H1 (cell line): Measurements from ENCODE around the gene ANKFY1. TPM values are rescaled to one million over a fixed set of nuclear protein-coding genes. Genes with fewer than 3 reads are reported as not detected.
A peak's percentile ranks its signal among the peaks of the same experiment; 100 is the strongest.

Experiments
- CTCF ChIA-PET: fragments of 300-600 bp; sonication (Branson Sonifier 250); formaldehyde crosslinking; loops from one replicate; lab custom pipeline; 2021; ENCODE audit not compliant: partially characterized antibody; lab: Charles Lee
- POLR2A ChIA-PET: fragments of 300-600 bp; sonication (Branson Sonifier 250); formaldehyde crosslinking; loops from one replicate; lab custom pipeline; 2021; ENCODE audit warnings: inconsistent platforms; ENCODE audit not compliant: partially characterized antibody; lab: Charles Lee
- DNase-seq, 2 experiments: peaks; one replicate each; pipeline versions ENCODE4 v3.0.0 to v3.0.0-alpha.2; 2010 to 2022; ENCODE audit warnings: low spot score in 2 of 2, low read depth in 1 of 2, mixed read lengths in 1 of 2
- FAIRE-seq: peaks from 2 replicates; lab custom pipeline; 2011; peaks lifted over from hg19 to GRCh38; lab: Jason Lieb, UNC
- H2AFZ ChIP-seq: 2 replicates; pipeline ENCODE4 v1.8.1; 2012; ENCODE audit warnings: low read length, inconsistent platforms
- H2AK5ac ChIP-seq: 2 replicates; pipeline ENCODE4 v1.6.1; 2013; ENCODE audit warnings: low read depth, low read length
- H2BK120ac ChIP-seq: replicated peaks from 2 replicates; pipeline ENCODE3; 2013; ENCODE audit warnings: low read depth, low read length, inconsistent platforms
- H2BK12ac ChIP-seq: 2 replicates; pipeline ENCODE4 v1.6.1; 2013; ENCODE audit warnings: low read depth, low read length
- H2BK15ac ChIP-seq: 2 replicates; pipeline ENCODE4 v1.6.1; 2013; ENCODE audit warnings: low read length
- H2BK20ac ChIP-seq: 2 replicates; pipeline ENCODE4 v1.6.1; 2013; ENCODE audit warnings: low read length
- H2BK5ac ChIP-seq: 2 replicates; pipeline ENCODE4 v1.6.1; 2013; ENCODE audit warnings: low read depth, low read length
- H3K14ac ChIP-seq: 2 replicates; pipeline ENCODE4 v1.6.1; 2013; ENCODE audit warnings: inconsistent platforms; ENCODE audit not compliant: insufficient read length
- H3K18ac ChIP-seq: 2 replicates; pipeline ENCODE4 v1.6.1; 2013; ENCODE audit warnings: low read length; ENCODE audit errors: extremely low read depth
- H3K23ac ChIP-seq: 2 replicates; pipeline ENCODE4 v1.6.1; 2013; ENCODE audit warnings: inconsistent platforms; ENCODE audit not compliant: insufficient read length
- H3K23me2 ChIP-seq: 2 replicates; pipeline ENCODE4 v1.6.1; 2013; ENCODE audit warnings: low read depth, low read length
- H3K27ac ChIP-seq: 2 replicates; pipeline ENCODE4 v1.6.1; 2011; ENCODE audit warnings: low read depth, low read length, inconsistent platforms
- H3K27me3 ChIP-seq, 4 experiments: replicated peaks in 1 of 4; 1 replicate in 1 of 4; 2 replicates in 3 of 4; pipeline versions ENCODE4 v1.6.1 to v1.8.1; 2011 to 2013; ENCODE audit warnings: low read length in 3 of 4, mild to moderate bottlenecking in 3 of 4, inconsistent platforms in 2 of 4, mixed read lengths in 2 of 4, moderate library complexity in 1 of 4; ENCODE audit not compliant: control insufficient read depth in 3 of 4, insufficient read depth in 3 of 4; ENCODE audit errors: extremely low read depth in 1 of 4
- H3K36me3 ChIP-seq, 4 experiments: 2 replicates each; pipeline versions ENCODE4 v1.6.1 to v1.8.1; 2011 to 2013; ENCODE audit warnings: mild to moderate bottlenecking in 4 of 4, low read length in 3 of 4, moderate library complexity in 2 of 4, control low read depth in 1 of 4, inconsistent platforms in 1 of 4; ENCODE audit not compliant: insufficient read depth in 4 of 4, control insufficient read depth in 2 of 4
- H3K4ac ChIP-seq: replicated peaks from 2 replicates; pipeline ENCODE3; 2013; ENCODE audit warnings: low read length, low read depth, mixed read lengths, inconsistent platforms; ENCODE audit not compliant: insufficient read length
- H3K4me1 ChIP-seq, 4 experiments: replicated peaks in 1 of 4; 1 replicate in 1 of 4; 2 replicates in 3 of 4; pipeline versions ENCODE4 v1.6.1 to v1.8.1; 2011 to 2013; ENCODE audit warnings: low read length in 3 of 4, inconsistent platforms in 2 of 4, mixed read lengths in 1 of 4; ENCODE audit not compliant: insufficient read depth in 4 of 4, control insufficient read depth in 3 of 4
- H3K4me2 ChIP-seq, 2 experiments: 2 replicates each; pipeline versions ENCODE4 v1.6.1 to v1.8.1; 2011 to 2013; ENCODE audit warnings: low read depth in 2 of 2, low read length in 2 of 2, control low read depth in 1 of 2, inconsistent platforms in 1 of 2, mild to moderate bottlenecking in 1 of 2; ENCODE audit not compliant: insufficient read depth in 1 of 2
- H3K4me3 ChIP-seq, 4 experiments: fragments of 200-600, 300-600 bp in 1 of 4; sonication (generic), shearing (Covaris generic), sonication (Bioruptor Twin) in 1 of 4; 2 replicates each; pipeline versions ENCODE4 v1.5.1 to v1.8.1; 2011 to 2016; ENCODE audit warnings: low read length in 4 of 4, low read depth in 3 of 4, control low read depth in 2 of 4, inconsistent platforms in 2 of 4, mild to moderate bottlenecking in 2 of 4, mixed read lengths in 1 of 4, moderate library complexity in 1 of 4; ENCODE audit not compliant: insufficient read depth in 2 of 4; ENCODE audit errors: extremely low read depth in 1 of 4
- H3K56ac ChIP-seq: replicated peaks from 2 replicates; pipeline ENCODE3; 2013; ENCODE audit warnings: low read depth, mild to moderate bottlenecking, mixed read lengths, low read length, inconsistent platforms; ENCODE audit not compliant: insufficient read length
- H3K79me1 ChIP-seq: 2 replicates; pipeline ENCODE4 v1.6.1; 2013; ENCODE audit warnings: low read depth, low read length, control low read depth
- H3K79me2 ChIP-seq, 2 experiments: 2 replicates each; pipeline versions ENCODE4 v1.6.1 to v1.8.1; 2012 to 2013; ENCODE audit warnings: low read length in 2 of 2, mild to moderate bottlenecking in 2 of 2, inconsistent platforms in 1 of 2; ENCODE audit not compliant: insufficient read depth in 2 of 2, control insufficient read depth in 1 of 2
- H3K9ac ChIP-seq, 4 experiments: replicated peaks in 1 of 4; 1 replicate in 1 of 4; 2 replicates in 3 of 4; pipeline versions ENCODE4 v1.6.1 to v1.8.1; 2011 to 2013; ENCODE audit warnings: low read depth in 3 of 4, low read length in 3 of 4, control low read depth in 2 of 4, mild to moderate bottlenecking in 2 of 4, moderate library complexity in 2 of 4, inconsistent platforms in 1 of 4; ENCODE audit errors: extremely low read depth in 1 of 4
- H3K9me3 ChIP-seq, 2 experiments: 2 replicates each; pipeline versions ENCODE4 v1.6.1 to v1.8.1; 2012 to 2013; ENCODE audit warnings: mild to moderate bottlenecking in 2 of 2, moderate library complexity in 2 of 2, control low read depth in 1 of 2, inconsistent platforms in 1 of 2, low read depth in 1 of 2, low read length in 1 of 2, mixed read lengths in 1 of 2; ENCODE audit not compliant: insufficient read depth in 2 of 2
- H4K20me1 ChIP-seq, 2 experiments: replicated peaks in 1 of 2; 2 replicates each; pipeline versions ENCODE3 to v1.8.1; 2011 to 2013; ENCODE audit warnings: inconsistent platforms in 2 of 2, low read length in 2 of 2, mild to moderate bottlenecking in 1 of 2; ENCODE audit not compliant: insufficient read depth in 2 of 2, control insufficient read depth in 1 of 2
- H4K5ac ChIP-seq: 2 replicates; pipeline ENCODE4 v1.6.1; 2013; ENCODE audit warnings: low read length, low read depth, mixed read lengths, inconsistent platforms; ENCODE audit not compliant: insufficient read length
- H4K8ac ChIP-seq: 2 replicates; pipeline ENCODE4 v1.8.0; 2013; ENCODE audit warnings: mild to moderate bottlenecking, moderate library complexity, low read length, inconsistent platforms; ENCODE audit not compliant: insufficient read depth; ENCODE audit errors: extremely low read depth
- H4K91ac ChIP-seq: replicated peaks from 2 replicates; pipeline ENCODE3; 2013; ENCODE audit warnings: low read length, mixed read lengths, inconsistent platforms; ENCODE audit not compliant: insufficient read length
- BCL11A ChIP-seq, 2 experiments: IDR thresholded peaks; one replicate each; pipeline ENCODE4 v1.6.1; 2011; ENCODE audit warnings: low read depth in 2 of 2, low read length in 2 of 2, mild to moderate bottlenecking in 2 of 2
- WGBS, 2 experiments: shearing (Covaris generic) in 1 of 2; methylation state at CpG; one replicate each; pipeline versions ENCODE4 v1.1.6 to v1.1.7; 2013 to 2015; ENCODE audit warnings: low lambda C conversion rate in 2 of 2, mixed read lengths in 2 of 2, inconsistent platforms in 1 of 2, low coverage in 1 of 2, missing lambda C conversion rate in 1 of 2; ENCODE audit not compliant: insufficient replicate concordance in 2 of 2, insufficient coverage in 1 of 2, insufficient read length in 1 of 2; ENCODE audit errors: extremely low coverage in 1 of 2, missing lambda C conversion rate in 1 of 2; 5-methylcytosine and 5-hydroxymethylcytosine counted together
- polyA plus RNA-seq, 7 experiments: library from polyadenylated mRNA; depleted of rRNA in 3 of 7; stranded (reverse) in 5 of 7; unstranded in 2 of 7; fragments of >200 nt in 5 of 7; fragments of 200-250 nt in 2 of 7; gene quantifications; 1 replicate in 5 of 7; 2 replicates in 1 of 7; 4 replicates in 1 of 7; pipeline versions ENCODE4 v1.2.1 to v1.2.3, GENCODE V29; 2011 to 2013; ENCODE audit warnings: missing spikeins in 2 of 7, mixed read lengths in 2 of 7
- total RNA-seq: library from RNA; stranded (reverse); fragmentation: NEBNext Ultra II Directional; extraction: Animal tissue kit (Norgen Biotek cat#: 25700); gene quantifications from 2 replicates; pipeline ENCODE4 v1.2.1, GENCODE V29; 2021

The ANKFY1 gene
- total and polyA plus RNA-seq, 2 of the 8 experiments (the other 6 are each of a cell fraction or from before 2014, with no cell fraction given): 28.3 to 45.3 TPM

- FAIRE-seq: peak; percentile 50
- peaks cover 0 to 11% (median 4%) of the 10 kb centered on the region in 4 experiments; a peak in 5 of 8 replicates for H3K36me3 ChIP-seq
- CTCF ChIA-PET: interaction anchor here (0.5 to 1.9 kb wide), 4 partner anchors 12 to 194 kb away, joined by 3 to 5 read pairs (median 4); no protein-coding TSS in a partner anchor
Measured at GRCh38 chr17:4220655-4221054, 43.1 kb downstream of the ANKFY1 start.

More at GRCh38 chr17:4220655-4221054, 43.1 kb downstream of the ANKFY1 start:
- Histone ChIP-seq H2AK5ac (no peak overlapping the region), H3K23me2 (no peaks in the 10 kb centered on the region), H3K4ac (no peak overlapping the region), H3K4me3 (no peak overlapping the region), H3K23ac (no peak overlapping the region), H3K79me2 (no peaks in the 10 kb centered on the region), H2BK20ac (no peak overlapping the region), H3K4me2 (no peak overlapping the region), H2BK12ac (no peak overlapping the region), H4K91ac (no peak overlapping the region), H4K8ac (no peak overlapping the region), H2AFZ (no peak overlapping the region), H3K9me3 (no peaks in the 10 kb centered on the region), H4K20me1 (no peaks in the 10 kb centered on the region), H2BK15ac (no peak overlapping the region), H3K27me3 (no peaks in the 10 kb centered on the region), H3K56ac (no peak overlapping the region), H2BK120ac (no peak overlapping the region), H3K4me1 (no peaks in the 10 kb centered on the region), H3K14ac (no peak overlapping the region), H4K5ac (no peak overlapping the region), H2BK5ac (no peak overlapping the region), H3K18ac (no peak overlapping the region), H3K27ac (no peak overlapping the region), H3K9ac (no peak overlapping the region), H3K79me1 (no peaks in the 10 kb centered on the region; the same call in 1 of the 2 replicates)
- DNase-seq: no peak
- POLR2A ChIA-PET: interaction anchor here (0.8 to 1.0 kb wide), 2 partner anchors 29 to 147 kb away, joined by 3 to 4 read pairs; no protein-coding TSS in a partner anchor
- 87% methylated on average over 7 of the region's 7 CpGs; no CpG with 5 or more reads in 1 of the 2 experiments for WGBS, 2 experiments
- no peak for TF ChIP-seq BCL11A (IDR thresholded peaks at IDR 0.05; ENCODE audit: low read depth in 2 of 2, low read length in 2 of 2)
